ENCODE results near the gene SLC35B2. TPM values are rescaled to one million over a fixed set of nuclear protein-coding genes. Genes with fewer than 3 reads are reported as not detected.

Gene SLC35B2
- polyA plus RNA-seq, 3 donors from 2014 or later: 64.1 to 119 (median 69.1) TPM

DNA sequence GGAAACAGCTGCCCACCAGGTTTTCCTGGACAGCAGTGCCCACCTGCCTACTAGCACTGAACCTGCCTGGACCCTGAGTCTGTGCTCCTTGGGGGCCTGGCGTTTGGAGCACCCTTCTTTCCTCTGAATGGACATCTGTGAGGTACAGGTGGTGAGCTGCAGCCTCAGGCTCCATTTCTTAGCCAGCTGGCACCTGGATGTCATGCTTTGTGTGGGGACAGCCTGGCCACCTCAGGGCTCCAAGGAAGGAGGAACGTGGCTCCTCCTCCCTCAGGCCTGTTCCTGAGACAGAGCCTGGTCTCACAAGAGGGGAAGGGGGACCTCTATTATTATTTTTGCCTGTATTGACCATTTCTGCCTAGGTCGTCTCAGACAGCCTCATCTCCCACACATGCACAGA is 21.0 kb upstream of the SLC35B2 start:
- H3K27me3 Mint-ChIP-seq (ENCODE audit: low read depth in 3 of 3): peaks cover 9 to 40% (median 18%) of the 10 kb centered on the region in 3 donors
- no peak for DNase-seq
- no peak overlapping the region for H3K4me3 Mint-ChIP-seq
- peaks cover 0 to 4% (median 0%) of the 10 kb centered on the region in 3 donors for H3K36me3 Mint-ChIP-seq
- no peaks in the 10 kb centered on the region for H3K9me3 Mint-ChIP-seq
- no peak overlapping the region for H3K27ac Mint-ChIP-seq
- peaks cover 2 to 6% of the 10 kb centered on the region in 2 donors for H3K4me1 Mint-ChIP-seq

DNA sequence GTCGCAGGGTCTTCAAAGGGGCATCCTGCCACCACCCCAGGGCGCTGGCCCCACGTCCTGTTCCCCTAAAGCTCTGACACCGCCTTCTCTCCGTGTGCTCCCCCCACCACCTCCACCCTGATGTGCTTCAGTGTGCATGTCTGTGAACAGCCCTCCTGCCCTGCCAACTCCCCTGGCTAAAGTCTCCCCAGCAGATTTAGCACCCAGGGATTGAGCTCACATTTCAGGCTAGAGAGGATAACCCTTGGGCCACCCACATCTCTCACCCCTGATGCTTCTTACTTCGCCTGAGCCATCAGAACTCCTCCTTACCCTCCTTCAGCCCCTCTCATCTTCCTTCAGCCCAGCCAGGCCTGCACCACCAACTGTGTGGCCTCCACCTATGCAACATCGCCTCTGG is 20.4 kb upstream of the SLC35B2 start:
- Mint-ChIP-seq H3K36me3 (peaks cover 0 to 4% (median 0%) of the 10 kb centered on the region in 3 donors), H3K27ac (no peak overlapping the region), H3K4me1 (peaks cover 2 to 6% of the 10 kb centered on the region in 2 donors), H3K4me3 (no peak overlapping the region), H3K27me3 (ENCODE audit: low read depth in 3 of 3) (peaks cover 10 to 41% (median 18%) of the 10 kb centered on the region in 3 donors), H3K9me3 (no peaks in the 10 kb centered on the region)
- no peak for DNase-seq

- Mint-ChIP-seq H3K4me1 (peaks cover 2 to 6% of the 10 kb centered on the region in 2 donors), H3K9me3 (no peaks in the 10 kb centered on the region), H3K36me3 (peaks cover 0 to 4% (median 0%) of the 10 kb centered on the region in 3 donors), H3K27me3 (ENCODE audit: low read depth in 3 of 3) (peaks cover 15 to 42% (median 19%) of the 10 kb centered on the region in 3 donors), H3K27ac (no peak overlapping the region), H3K4me3 (peak overlapping the region in 2 of 5 donors; percentile 8 to 13)
- DNase-seq: no peak
These were observed 19.6 kb upstream of the SLC35B2 start for GRCh38 chr6:44276667-44277640.

DNA sequence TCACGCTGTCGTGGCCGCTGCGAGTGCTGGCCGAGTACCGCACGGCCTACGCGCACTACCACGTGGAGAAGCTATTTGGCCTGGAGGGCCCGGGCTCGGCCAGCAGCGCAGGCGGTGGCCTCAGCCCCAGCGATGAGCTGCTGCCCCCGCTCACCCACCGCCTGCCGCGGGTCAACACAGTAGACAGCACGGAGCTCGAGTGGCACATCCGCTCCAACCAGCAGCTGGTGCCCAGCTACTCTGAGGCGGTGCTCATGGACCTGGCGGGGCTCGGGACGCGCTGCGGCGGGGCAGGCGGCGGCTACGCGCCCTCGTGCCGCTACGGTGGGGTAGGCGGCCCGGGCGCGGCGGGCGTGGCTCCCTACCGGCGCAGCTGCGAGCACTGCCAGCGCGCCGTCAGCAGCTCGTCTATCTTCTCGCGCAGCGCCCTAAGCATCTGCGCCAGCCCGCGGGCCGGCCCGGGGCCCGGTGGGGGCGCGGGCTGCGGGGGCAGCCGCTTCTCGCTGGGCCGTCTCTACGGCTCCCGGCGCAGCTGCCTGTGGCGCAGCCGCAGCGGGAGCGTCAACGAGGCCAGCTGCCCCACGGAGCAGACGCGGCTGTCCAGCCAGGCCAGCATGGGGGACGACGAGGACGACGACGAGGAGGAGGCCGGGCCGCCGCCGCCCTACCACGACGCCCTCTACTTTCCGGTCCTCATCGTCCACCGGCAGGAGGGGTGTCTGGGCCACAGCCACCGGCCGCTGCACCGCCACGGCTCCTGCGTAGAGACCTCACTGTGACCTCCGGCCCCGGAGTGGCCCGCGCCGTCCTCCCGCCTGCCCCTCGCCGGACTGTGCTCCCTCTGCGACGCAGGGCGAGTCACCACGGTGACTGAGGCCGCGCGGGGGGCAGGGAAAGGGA is 18.7 kb upstream of the SLC35B2 start:
- Mint-ChIP-seq H3K4me1 (peaks cover 4 to 12% of the 10 kb centered on the region in 2 donors), H3K27me3 (ENCODE audit: low read depth in 3 of 3) (peaks cover 21 to 49% (median 26%) of the 10 kb centered on the region in 3 donors), H3K4me3 (no peak overlapping the region)

DNA sequence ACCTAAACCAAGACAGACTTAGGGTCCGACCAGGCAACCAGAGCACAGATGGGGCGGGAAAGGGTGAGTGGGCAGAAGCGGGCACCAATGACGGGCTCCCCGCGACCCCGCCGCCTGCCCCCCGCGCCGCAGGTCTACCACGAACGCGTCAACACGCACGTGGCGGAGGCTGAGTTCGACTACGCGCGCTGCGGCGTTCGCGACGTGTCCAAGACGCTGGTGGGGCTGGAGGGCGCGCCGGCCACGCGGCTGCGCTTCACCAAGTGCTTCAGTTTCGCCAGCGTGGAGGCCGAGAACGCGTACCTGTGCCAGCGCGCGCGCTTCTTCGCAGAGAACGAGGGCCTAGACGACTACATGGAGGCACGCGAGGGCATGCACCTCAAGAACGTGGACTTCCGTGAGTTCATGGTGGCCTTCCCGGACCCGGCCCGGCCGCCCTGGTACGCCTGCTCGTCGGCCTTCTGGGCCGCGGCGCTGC is 18.0 kb upstream of the SLC35B2 start:
- no peak overlapping the region for H3K27ac Mint-ChIP-seq
- no peak overlapping the region for H3K4me3 Mint-ChIP-seq
- DNase-seq: no peak
- no peaks in the 10 kb centered on the region for H3K9me3 Mint-ChIP-seq
- H3K36me3 Mint-ChIP-seq: peaks cover 0 to 4% (median 0%) of the 10 kb centered on the region in 3 donors
- peaks cover 22 to 46% (median 25%) of the 10 kb centered on the region in 3 donors for H3K27me3 Mint-ChIP-seq (ENCODE audit: low read depth in 3 of 3)
- peaks cover 5 to 13% of the 10 kb centered on the region in 2 donors for H3K4me1 Mint-ChIP-seq

More for the DNA sequence above, 18.7 kb upstream of the SLC35B2 start:
- Mint-ChIP-seq H3K27ac (no peak overlapping the region), H3K9me3 (no peaks in the 10 kb centered on the region), H3K36me3 (peaks cover 0 to 4% (median 0%) of the 10 kb centered on the region in 3 donors)
- no peak for DNase-seq

GRCh38 chr6:44273617-44274016 is 16.3 kb upstream of the SLC35B2 start:
- H3K9me3 Mint-ChIP-seq: no peaks in the 10 kb centered on the region
- no peak overlapping the region for H3K27ac Mint-ChIP-seq
- H3K4me3 Mint-ChIP-seq: peak overlapping the region in 1 of 5 donors; percentile 46
- peaks cover 0 to 4% (median 0%) of the 10 kb centered on the region in 3 donors for H3K36me3 Mint-ChIP-seq
- DNase-seq: no peak
- peaks cover 17 to 43% (median 25%) of the 10 kb centered on the region in 3 donors for H3K27me3 Mint-ChIP-seq (ENCODE audit: low read depth in 3 of 3)
- peaks cover 12 to 13% of the 10 kb centered on the region in 2 donors for H3K4me1 Mint-ChIP-seq

GRCh38 chr6:44272999-44273566 is 15.8 kb upstream of the SLC35B2 start:
- Mint-ChIP-seq H3K4me3 (peak overlapping the region in 1 of 5 donors; percentile 46), H3K9me3 (no peaks in the 10 kb centered on the region), H3K27me3 (ENCODE audit: low read depth in 3 of 3) (peaks cover 15 to 42% (median 25%) of the 10 kb centered on the region in 3 donors), H3K36me3 (peaks cover 0 to 4% (median 0%) of the 10 kb centered on the region in 3 donors), H3K27ac (no peak overlapping the region), H3K4me1 (peaks cover 12 to 13% of the 10 kb centered on the region in 2 donors)
- no peak for DNase-seq

DNA sequence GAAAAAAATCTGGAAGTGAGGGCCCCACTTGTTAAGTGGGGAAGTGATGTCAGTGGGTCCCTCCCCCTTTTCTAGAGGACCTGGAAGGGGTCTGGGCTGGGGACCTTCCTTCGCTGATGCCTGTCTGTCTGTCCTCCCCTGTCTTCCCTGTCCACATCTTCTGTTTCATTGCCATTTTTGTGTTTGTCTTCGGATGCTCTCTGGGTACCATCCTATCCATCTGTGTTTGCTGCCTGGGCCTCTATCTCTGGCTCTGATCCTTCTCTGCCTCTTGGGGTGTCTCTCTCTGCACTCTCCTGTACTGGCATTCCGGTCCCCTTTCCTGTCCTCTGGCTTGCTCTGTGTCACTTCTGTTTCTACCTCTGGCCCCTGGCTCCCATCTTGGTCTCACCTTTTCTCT is 15.2 kb upstream of the SLC35B2 start:
- H3K36me3 Mint-ChIP-seq: peaks cover 0 to 4% (median 0%) of the 10 kb centered on the region in 3 donors
- peaks cover 13 to 14% of the 10 kb centered on the region in 2 donors for H3K4me1 Mint-ChIP-seq
- no peak overlapping the region for H3K27ac Mint-ChIP-seq
- no peaks in the 10 kb centered on the region for H3K9me3 Mint-ChIP-seq
- no peak for DNase-seq
- peaks cover 15 to 38% (median 25%) of the 10 kb centered on the region in 3 donors for H3K27me3 Mint-ChIP-seq (ENCODE audit: low read depth in 3 of 3)
- H3K4me3 Mint-ChIP-seq: peak overlapping the region in 3 of 5 donors; percentile 15 to 37 (median 30)

DNA sequence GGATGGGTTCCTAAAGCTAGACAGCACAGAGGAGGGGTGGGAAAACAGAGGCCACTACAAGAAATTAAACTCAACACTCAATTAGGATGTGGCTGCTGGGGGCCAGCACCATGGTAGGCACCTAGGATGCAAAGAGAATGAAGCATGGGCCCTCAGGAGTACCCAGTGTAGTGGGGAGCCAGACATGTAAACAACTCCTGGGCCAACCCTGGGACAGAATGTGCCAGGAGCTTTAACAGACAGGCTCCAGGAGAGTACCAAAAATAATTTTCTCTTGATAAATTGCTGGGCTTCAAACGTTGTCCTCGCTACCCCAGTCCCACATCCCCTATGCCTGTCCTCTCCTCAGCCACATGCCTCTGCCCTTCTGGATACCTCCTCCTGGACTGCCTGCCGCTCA is 14.6 kb upstream of the SLC35B2 start:
- Mint-ChIP-seq H3K4me1 (peaks cover 13 to 14% of the 10 kb centered on the region in 2 donors), H3K27me3 (ENCODE audit: low read depth in 3 of 3) (peaks cover 15 to 32% (median 25%) of the 10 kb centered on the region in 3 donors), H3K9me3 (no peaks in the 10 kb centered on the region), H3K27ac (no peak overlapping the region), H3K4me3 (peak overlapping the region in 1 of 5 donors; percentile 44), H3K36me3 (peaks cover 0 to 4% (median 0%) of the 10 kb centered on the region in 3 donors)
- no peak for DNase-seq

- Mint-ChIP-seq H3K27me3 (ENCODE audit: low read depth in 3 of 3) (peaks cover 12 to 35% (median 23%) of the 10 kb centered on the region in 3 donors), H3K4me1 (peaks cover 13 to 19% of the 10 kb centered on the region in 2 donors), H3K27ac (peak overlapping the region in 1 of 6 donors; percentile 50), H3K9me3 (no peaks in the 10 kb centered on the region), H3K4me3 (peak overlapping the region; percentile 68 to 81 (median 70)), H3K36me3 (peaks cover 0 to 4% (median 0%) of the 10 kb centered on the region in 3 donors)
- DNase-seq: no peak
These were observed 14.0 kb upstream of the SLC35B2 start for GRCh38 chr6:44271406-44271723.

DNA sequence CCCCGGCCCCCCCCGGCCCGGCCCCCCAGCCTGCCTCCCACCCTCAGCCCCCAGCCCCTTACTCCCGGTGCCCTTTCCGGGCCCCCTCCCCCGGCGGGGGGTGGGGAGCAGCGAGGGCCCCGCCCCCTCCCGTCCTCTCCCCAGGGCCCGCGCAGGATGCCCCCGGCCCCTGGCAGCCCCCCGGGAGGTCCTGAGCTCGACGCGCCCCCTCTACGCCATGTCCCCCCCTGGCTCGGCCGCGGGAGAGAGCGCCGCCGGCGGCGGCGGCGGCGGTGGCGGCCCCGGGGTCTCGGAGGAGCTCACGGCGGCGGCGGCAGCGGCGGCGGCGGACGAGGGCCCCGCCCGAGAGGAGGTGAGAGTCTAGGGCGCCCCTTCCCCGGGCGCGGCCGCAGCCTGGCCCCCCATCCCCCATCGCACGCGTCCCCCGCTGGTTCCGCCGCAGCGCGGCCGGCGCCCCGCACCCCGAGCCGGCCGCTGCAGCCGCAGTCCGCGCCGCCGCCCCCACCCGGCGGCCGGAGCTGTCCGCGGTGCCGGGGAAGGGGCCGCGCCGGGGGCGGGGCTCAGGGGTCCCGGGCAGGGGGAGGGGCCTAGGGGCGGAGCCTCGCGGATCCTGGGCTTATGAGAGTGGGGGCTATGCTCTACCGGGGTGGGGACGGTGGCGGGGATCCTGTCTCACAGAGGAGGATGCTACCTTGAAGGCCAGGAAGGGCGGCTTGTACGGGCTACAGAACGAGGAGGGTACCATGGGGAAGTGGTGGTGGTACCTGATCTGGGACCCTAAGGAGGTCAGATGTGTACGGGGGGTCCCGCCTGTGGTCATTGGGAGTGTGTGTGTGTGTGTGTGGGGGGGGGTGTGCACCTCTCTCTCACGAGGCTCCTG is 13.4 kb upstream of the SLC35B2 start:
- H3K27ac Mint-ChIP-seq: no peak overlapping the region
- peaks cover 12 to 35% (median 23%) of the 10 kb centered on the region in 3 donors for H3K27me3 Mint-ChIP-seq (ENCODE audit: low read depth in 3 of 3)
- no peak for DNase-seq
- peak overlapping the region; percentile 68 to 81 (median 70) for H3K4me3 Mint-ChIP-seq
- H3K4me1 Mint-ChIP-seq: peaks cover 18 to 22% of the 10 kb centered on the region in 2 donors
- H3K9me3 Mint-ChIP-seq: no peaks in the 10 kb centered on the region
- H3K36me3 Mint-ChIP-seq: peaks cover 0 to 4% (median 0%) of the 10 kb centered on the region in 3 donors

DNA sequence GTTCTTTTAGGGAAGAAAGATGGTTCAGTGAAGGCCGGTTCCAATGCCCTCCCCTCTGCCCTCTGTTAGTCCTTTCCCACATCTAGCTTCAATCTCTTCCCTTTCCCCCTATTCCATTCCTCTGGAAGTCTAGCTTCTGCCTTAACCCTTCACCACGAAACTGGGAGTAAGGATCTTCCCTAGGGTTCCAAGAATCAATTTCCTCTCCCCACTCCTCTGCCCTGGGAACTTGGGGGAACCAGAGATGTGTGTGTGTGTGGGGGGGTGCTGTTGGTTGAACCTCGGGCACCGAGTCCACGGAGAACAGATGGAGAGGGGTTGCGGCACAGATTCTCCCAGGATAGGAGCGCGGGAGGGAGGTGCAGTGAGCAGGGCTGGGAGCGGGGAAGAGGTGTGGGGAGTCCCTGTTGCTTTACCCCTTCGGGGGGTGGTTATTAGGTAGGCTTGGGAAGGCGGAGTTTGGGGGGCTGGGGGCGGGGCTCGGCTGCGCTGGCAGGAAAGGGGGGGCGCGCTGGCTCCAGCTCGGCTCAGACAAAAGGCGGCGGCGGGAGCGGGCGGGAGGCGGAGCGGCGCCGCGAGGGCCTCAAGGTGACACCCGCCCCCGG is 12.7 kb upstream of the SLC35B2 start, which contains the start of gene TMEM151B:
TSS of gene TMEM151B (plus strand) at position 530 of the 605 bp plus-strand sequence. CDS start 293 bp downstream, outside the sequence.
- no peak within 1 kb of the TSS for H3K27ac Mint-ChIP-seq
- H3K4me1 Mint-ChIP-seq: peaks cover 19 to 22% of the 10 kb centered on the region in 2 donors
- peaks cover 12 to 35% (median 28%) of the 10 kb centered on the region in 3 donors for H3K27me3 Mint-ChIP-seq (ENCODE audit: low read depth in 3 of 3)
- DNase-seq: no peak
- no peaks in the 10 kb centered on the region for H3K9me3 Mint-ChIP-seq
- peak within 1 kb of the TSS; percentile 68 to 81 (median 70) for H3K4me3 Mint-ChIP-seq
- peaks cover 0 to 4% (median 0%) of the 10 kb centered on the region in 3 donors for H3K36me3 Mint-ChIP-seq
